Tibial nerve (tissue), 4 donors: Measurements from ENCODE around the gene PCDHGA3.

Source experiments
- CTCF ChIP-seq, 5 experiments: fragments of 200-600 bp in 3 of 5; fragments of 450-650 bp in 2 of 5; sonication (generic) in 3 of 5; IDR thresholded peaks; one replicate each; pipeline ENCODE4 v1.5.1; 2016 to 2019; ENCODE audit warnings: antibody characterized with exemption in 5 of 5, mild to moderate bottlenecking in 3 of 5, moderate library complexity in 2 of 5
- EP300 ChIP-seq, 2 donors: sonication (generic); formaldehyde crosslinking; IDR thresholded peaks; one replicate each; pipeline ENCODE4 v1.6.1; 2017; ENCODE audit warnings: antibody characterized with exemption in 2 of 2, mild to moderate bottlenecking in 1 of 2

GRCh38 chr5:141374627-141375026 is 31.0 kb downstream of the PCDHGA3 start:
- no peak for TF ChIP-seq EP300 (IDR thresholded peaks at IDR 0.05)
- no peak for TF ChIP-seq CTCF (IDR thresholded peaks at IDR 0.05)
